SK-N-MC (cell line): Measurements from ENCODE around the gene ACVR1.

Source experiments
- EZH2 ChIP-seq: fragments of 200-600 bp; sonication (generic); IDR thresholded peaks from one replicate; pipeline ENCODE4 v1.6.1; 2017; ENCODE audit warnings: antibody characterized with exemption
- FOXP2 ChIP-seq: optimal IDR thresholded peaks from 2 replicates; pipeline ENCODE3; 2011; ENCODE audit warnings: mild to moderate bottlenecking, moderate library complexity; ENCODE audit not compliant: insufficient read depth; ENCODE audit errors: extremely low read length, control extremely low read depth
- POLR2AphosphoS5 ChIP-seq: IDR thresholded peaks from 2 replicates; pipeline ENCODE4 v1.6.1; 2012; ENCODE audit warnings: mild to moderate bottlenecking, low read depth, low read length, borderline replicate concordance

DNA sequence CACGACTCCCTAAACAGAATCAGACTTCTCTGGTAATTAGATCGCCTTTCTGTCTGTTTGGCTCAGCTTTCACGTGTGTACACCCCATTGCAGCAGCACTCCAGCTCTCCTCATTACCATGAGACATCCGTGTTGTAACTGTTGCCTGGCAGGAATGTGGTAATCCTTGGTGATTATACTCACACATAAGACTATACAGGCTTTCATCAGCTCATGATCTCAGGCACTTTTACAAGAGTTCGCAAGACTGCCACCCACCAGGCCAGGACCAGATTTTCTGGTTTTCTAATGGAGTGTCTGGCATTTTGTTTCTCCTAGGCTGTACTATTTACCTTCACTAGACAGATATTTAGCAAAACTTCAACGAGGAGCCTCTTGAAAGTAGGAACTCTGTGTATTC, 50.2 kb downstream of the ACVR1 start:
- TF ChIP-seq EZH2, result no peak
- TF ChIP-seq POLR2AphosphoS5, result no peak
- TF ChIP-seq FOXP2, result no peak
